Measurements from ENCODE around the gene ZBTB7B. TPM values are rescaled to one million over a fixed set of nuclear protein-coding genes. Genes with fewer than 3 reads are reported as not detected.
A peak's percentile ranks its signal among the peaks of the same experiment; 100 is the strongest.

The ZBTB7B gene
- total and polyA plus RNA-seq, 9 of the 15 experiments (the other 6 are each of a cell fraction or from before 2014, with no cell fraction given) = 0.04 to 46.5 (median 15.2) TPM

GRCh38 chr1:155063550-155064110 lies 61.0 kb downstream of the ZBTB7B start, which contains the start of gene EFNA4 (continued):
- no peak for TF ChIP-seq ATF2 (CRISPR knock-in tag; IDR thresholded peaks at IDR 0.05)
- no peak for TF ChIP-seq ZMIZ1 (IDR thresholded peaks at IDR 0.05; ENCODE audit: low read depth in 2 of 2, low read length in 2 of 2)
- no peak for TF ChIP-seq MCM5 (IDR thresholded peaks at IDR 0.05; ENCODE audit: low read depth)
- TF ChIP-seq CTBP1 (IDR thresholded peaks at IDR 0.05; ENCODE audit: borderline replicate concordance) = peak; percentile 80
- no peak for TF ChIP-seq SMC3 (conservative IDR thresholded peaks at IDR 0.05; ENCODE audit: insufficient read depth, low read depth, low read length)
- no peak; the same call in 1 of the 2 replicates for TF ChIP-seq L3MBTL2 (IDR thresholded peaks at IDR 0.05)
- TF ChIP-seq SIX5 (IDR thresholded peaks at IDR 0.05; ENCODE audit: borderline replicate concordance in 1 of 2, insufficient read depth in 1 of 2, low read depth in 1 of 2, low read length in 2 of 2) = no peak
- no peak for TF ChIP-seq ATF4 (CRISPR knock-in tag; IDR thresholded peaks at IDR 0.05)
- no peak for TF ChIP-seq ZNF512 (tag; IDR thresholded peaks at IDR 0.05)
- no peak for TF ChIP-seq KLF16 (IDR thresholded peaks at IDR 0.05)
- 0 out of 2 replicates have a peak, but pooled peaks have one; percentile 18 for TF ChIP-seq MTA2 (IDR thresholded peaks at IDR 0.05; ENCODE audit: low read depth)
- no peak for TF ChIP-seq MLX (CRISPR knock-in tag; conservative IDR thresholded peaks at IDR 0.05)
- TF ChIP-seq ZNF324 (CRISPR knock-in tag; IDR thresholded peaks at IDR 0.05) = no peak
- no peak for TF ChIP-seq BDP1 (IDR thresholded peaks at IDR 0.05; ENCODE audit: insufficient read depth, insufficient read length)
- no peak for TF ChIP-seq NCOA2 (IDR thresholded peaks at IDR 0.05; ENCODE audit: partially characterized antibody in 2 of 2)
- TF ChIP-seq HMGN3 (IDR thresholded peaks at IDR 0.05; ENCODE audit: borderline replicate concordance, extremely low read depth, insufficient read length, low read depth, low read length) = peak; percentile 67
- no peak for TF ChIP-seq ZNF778 (CRISPR knock-in tag; IDR thresholded peaks at IDR 0.05)
- TF ChIP-seq MAX (CRISPR knock-in tag; IDR thresholded peaks at IDR 0.05) = no peak
- no peak for TF ChIP-seq SMAD4 (CRISPR knock-in tag; conservative IDR thresholded peaks at IDR 0.05)
- TF ChIP-seq NCOR1 (IDR thresholded peaks at IDR 0.05) = no peak
- no peak for TF ChIP-seq PML (IDR thresholded peaks at IDR 0.05; ENCODE audit: low read length)

All from K562 (cell line).